ENCODE data around the gene PTPRE.

DNA sequence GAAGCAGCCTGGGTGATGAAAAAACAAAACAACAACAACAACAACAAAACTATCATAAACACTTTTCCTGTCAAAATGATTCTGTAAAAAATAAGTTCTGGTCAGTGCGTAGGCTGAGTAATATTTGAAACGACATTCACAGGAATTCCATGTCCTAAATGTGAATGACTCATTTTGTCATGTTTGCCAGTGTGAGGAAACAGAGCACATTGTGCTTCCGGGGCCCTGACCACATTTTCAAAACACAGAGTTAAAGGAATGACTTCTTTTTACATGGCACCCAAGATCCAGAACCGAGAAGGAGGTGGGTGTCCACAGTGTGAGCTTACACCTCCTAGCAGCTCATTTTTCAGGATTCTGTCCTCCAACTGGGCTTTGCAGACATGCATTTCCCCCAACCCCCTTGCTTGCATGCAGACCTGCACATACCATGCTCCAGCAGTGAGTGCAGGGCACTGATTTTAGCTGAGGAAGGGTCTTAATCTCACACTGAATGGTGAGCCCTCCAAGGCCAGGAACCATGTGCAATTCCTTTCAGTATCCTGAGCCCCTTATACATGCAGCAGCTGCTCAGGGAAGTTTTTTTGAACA is 17.2 kb upstream of the PTPRE start:
- TF ChIP-seq, protein P1, sequence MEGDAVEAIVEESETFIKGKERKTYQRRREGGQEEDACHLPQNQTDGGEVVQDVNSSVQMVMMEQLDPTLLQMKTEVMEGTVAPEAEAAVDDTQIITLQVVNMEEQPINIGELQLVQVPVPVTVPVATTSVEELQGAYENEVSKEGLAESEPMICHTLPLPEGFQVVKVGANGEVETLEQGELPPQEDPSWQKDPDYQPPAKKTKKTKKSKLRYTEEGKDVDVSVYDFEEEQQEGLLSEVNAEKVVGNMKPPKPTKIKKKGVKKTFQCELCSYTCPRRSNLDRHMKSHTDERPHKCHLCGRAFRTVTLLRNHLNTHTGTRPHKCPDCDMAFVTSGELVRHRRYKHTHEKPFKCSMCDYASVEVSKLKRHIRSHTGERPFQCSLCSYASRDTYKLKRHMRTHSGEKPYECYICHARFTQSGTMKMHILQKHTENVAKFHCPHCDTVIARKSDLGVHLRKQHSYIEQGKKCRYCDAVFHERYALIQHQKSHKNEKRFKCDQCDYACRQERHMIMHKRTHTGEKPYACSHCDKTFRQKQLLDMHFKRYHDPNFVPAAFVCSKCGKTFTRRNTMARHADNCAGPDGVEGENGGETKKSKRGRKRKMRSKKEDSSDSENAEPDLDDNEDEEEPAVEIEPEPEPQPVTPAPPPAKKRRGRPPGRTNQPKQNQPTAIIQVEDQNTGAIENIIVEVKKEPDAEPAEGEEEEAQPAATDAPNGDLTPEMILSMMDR (IDR thresholded peaks at IDR 0.05), result no peak
- TF ChIP-seq EP300 (IDR thresholded peaks at IDR 0.05), result no peak
